Glomerular endothelial cell (primary cell): ENCODE data around the gene CD2. TPM values are rescaled to one million over a fixed set of nuclear protein-coding genes. Genes with fewer than 3 reads are reported as not detected.

Source experiments
- DNase-seq: peaks from one replicate; pipeline ENCODE4 v3.0.0-alpha.2; 2011; ENCODE audit warnings: low read depth, low spot score; ENCODE audit errors: extremely low read depth
- total RNA-seq: library from RNA; depleted of rRNA; stranded (reverse); fragments of >200 nt; gene quantifications from 2 replicates; pipeline ENCODE4 v1.2.3, GENCODE V29; 2015

The CD2 gene
- total RNA-seq, 1 donor from 2014 or later = not detected

DNA sequence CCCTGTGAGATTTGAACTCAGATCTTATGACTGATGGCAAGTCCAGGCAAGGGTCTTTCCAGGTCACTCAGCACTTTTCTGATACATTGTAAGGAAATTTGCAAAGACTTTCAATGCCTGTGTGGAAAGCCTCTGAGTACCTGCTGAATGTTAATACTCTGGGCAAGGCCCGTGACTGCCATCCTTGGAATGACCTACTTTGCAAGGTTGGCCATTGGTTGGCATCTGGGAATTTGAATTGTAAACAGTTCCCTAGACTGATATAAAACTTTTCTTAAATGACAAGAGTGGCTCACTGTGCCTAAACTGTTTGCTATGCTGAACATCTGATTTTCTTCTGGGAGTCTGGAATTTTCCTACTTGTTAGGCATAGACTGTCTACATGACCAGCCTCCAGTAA is 57.1 kb downstream of the CD2 start:
- DNase-seq = no peak

DNA sequence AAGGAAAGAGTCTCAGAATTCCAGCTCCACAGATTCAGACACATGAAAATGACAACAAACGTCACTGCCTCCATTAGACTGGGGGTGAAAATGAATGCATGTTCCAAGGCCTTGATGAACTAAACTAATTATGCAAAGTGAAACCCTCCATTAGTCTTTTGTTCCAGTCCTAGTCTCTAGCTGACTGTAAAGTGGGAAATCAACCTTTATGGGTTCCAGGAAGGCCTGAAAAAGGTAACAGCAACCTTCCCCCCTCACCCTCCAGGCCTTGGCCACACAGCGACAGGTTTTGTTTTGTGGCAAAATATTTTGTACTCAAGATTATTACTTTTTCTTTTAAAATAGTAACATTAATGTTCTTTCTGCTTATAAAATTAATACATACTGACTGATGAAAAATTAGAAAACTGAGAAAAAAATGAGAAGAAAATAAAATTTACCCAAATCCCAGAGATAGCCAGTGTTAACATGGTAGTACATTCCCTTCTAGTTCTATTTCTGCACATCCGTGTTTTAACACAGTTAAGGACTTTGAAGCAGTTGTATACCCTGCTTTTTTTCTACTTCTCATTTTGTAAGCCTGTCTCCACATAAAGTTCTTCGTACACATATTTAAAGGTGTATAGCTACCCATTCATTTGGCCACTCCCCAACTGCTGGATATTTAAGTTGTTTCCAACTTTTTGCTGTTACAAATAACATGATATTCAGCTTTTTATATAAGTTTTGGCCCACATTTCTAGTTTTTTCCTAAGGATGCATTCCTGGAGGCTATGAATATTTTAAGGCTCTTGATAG is 60.9 kb downstream of the CD2 start:
- DNase-seq = no peak

DNA sequence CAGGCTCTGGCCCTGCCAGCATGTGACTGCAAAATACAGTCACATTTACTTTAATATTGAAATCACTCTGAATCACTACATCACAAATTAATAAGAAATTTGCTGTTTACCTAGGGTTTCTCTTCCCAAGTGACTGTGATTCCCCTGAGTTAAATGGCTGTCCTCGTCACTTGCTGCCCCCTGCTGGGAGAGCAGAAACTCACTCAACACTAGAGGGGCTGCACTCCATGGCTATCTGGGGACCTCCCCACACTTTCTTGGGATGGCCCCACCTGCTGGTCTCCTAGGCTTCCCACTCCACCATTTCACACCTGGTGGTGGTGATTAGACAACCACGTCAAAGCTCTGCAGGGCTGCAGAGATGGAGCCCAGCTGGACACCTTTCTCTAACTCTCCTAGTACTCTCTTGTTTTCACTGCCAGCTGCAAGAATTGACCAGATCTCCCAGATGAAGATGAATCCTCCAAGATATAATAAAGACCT is 63.4 kb downstream of the CD2 start:
- no peak for DNase-seq

Other genes with a start within 250 kb of the CD2 start
- 8.2 and 17.2 TPM in 2 replicates for gene CD58, start 183.4 kb upstream of the CD2 start, total RNA-seq
- 2.8 and 3.7 TPM in 2 replicates for gene IGSF3, start 86.7 kb upstream of the CD2 start, total RNA-seq
- gene PTGFRN, start 155.5 kb downstream of the CD2 start, total RNA-seq = 86.9 and 92.3 TPM in 2 replicates
- gene CD101, start 247.3 kb downstream of the CD2 start, total RNA-seq = 0.06 and 0.24 TPM in 2 replicates